Panc1 (cell line): ENCODE results near the gene LIN28B.

Experiments used
- POLR2AphosphoS5 ChIP-seq: IDR thresholded peaks from 2 replicates; pipeline ENCODE4 v1.6.1; 2012; ENCODE audit warnings: mild to moderate bottlenecking, low read depth, low read length, moderate library complexity
- SIN3A ChIP-seq: IDR thresholded peaks from 2 replicates; pipeline ENCODE4 v1.6.1; 2012; ENCODE audit warnings: low read depth, mild to moderate bottlenecking, low read length, moderate library complexity, borderline replicate concordance; ENCODE audit not compliant: insufficient read depth
- TCF7L2 ChIP-seq: IDR thresholded peaks from 2 replicates; pipeline ENCODE4 v1.6.1; 2011; ENCODE audit warnings: mild to moderate bottlenecking, low read depth, low read length, inconsistent platforms
- TF ChIP-seq, protein P1 (sequence below): fragments of 450-650 bp; IDR thresholded peaks from 2 replicates; pipeline ENCODE4 v1.5.1; 2017; ENCODE audit warnings: mild to moderate bottlenecking
- TF ChIP-seq, protein P2 (sequence below), 2 experiments: IDR thresholded peaks; 2 replicates each; pipeline ENCODE4 v1.6.1; 2011 to 2012; ENCODE audit warnings: low read depth in 2 of 2, control low read depth in 1 of 2, low read length in 1 of 2, mild to moderate bottlenecking in 1 of 2, moderate library complexity in 1 of 2; ENCODE audit not compliant: insufficient read depth in 1 of 2

DNA sequence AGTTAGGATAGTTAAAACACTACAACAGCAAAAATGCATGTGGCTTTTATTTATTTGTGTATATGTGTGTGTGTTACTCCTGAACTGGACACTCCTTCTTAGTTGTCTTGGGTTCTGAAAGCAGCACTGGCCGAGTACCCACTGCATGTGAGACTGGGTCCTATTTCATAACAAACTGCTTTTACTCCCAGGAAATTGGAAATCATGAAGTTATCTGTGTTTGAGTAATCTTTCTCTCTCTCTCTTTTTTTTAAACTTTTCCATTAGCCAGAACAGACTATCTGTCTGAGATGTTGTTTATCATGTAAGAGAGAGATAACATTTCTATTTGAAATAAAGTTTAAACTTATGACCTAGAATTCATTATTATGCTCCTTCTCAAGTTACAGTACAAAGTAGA, 110.4 kb downstream of the LIN28B start:
- TF ChIP-seq, protein P1, sequence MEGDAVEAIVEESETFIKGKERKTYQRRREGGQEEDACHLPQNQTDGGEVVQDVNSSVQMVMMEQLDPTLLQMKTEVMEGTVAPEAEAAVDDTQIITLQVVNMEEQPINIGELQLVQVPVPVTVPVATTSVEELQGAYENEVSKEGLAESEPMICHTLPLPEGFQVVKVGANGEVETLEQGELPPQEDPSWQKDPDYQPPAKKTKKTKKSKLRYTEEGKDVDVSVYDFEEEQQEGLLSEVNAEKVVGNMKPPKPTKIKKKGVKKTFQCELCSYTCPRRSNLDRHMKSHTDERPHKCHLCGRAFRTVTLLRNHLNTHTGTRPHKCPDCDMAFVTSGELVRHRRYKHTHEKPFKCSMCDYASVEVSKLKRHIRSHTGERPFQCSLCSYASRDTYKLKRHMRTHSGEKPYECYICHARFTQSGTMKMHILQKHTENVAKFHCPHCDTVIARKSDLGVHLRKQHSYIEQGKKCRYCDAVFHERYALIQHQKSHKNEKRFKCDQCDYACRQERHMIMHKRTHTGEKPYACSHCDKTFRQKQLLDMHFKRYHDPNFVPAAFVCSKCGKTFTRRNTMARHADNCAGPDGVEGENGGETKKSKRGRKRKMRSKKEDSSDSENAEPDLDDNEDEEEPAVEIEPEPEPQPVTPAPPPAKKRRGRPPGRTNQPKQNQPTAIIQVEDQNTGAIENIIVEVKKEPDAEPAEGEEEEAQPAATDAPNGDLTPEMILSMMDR: no peak
- TF ChIP-seq, protein P2, sequence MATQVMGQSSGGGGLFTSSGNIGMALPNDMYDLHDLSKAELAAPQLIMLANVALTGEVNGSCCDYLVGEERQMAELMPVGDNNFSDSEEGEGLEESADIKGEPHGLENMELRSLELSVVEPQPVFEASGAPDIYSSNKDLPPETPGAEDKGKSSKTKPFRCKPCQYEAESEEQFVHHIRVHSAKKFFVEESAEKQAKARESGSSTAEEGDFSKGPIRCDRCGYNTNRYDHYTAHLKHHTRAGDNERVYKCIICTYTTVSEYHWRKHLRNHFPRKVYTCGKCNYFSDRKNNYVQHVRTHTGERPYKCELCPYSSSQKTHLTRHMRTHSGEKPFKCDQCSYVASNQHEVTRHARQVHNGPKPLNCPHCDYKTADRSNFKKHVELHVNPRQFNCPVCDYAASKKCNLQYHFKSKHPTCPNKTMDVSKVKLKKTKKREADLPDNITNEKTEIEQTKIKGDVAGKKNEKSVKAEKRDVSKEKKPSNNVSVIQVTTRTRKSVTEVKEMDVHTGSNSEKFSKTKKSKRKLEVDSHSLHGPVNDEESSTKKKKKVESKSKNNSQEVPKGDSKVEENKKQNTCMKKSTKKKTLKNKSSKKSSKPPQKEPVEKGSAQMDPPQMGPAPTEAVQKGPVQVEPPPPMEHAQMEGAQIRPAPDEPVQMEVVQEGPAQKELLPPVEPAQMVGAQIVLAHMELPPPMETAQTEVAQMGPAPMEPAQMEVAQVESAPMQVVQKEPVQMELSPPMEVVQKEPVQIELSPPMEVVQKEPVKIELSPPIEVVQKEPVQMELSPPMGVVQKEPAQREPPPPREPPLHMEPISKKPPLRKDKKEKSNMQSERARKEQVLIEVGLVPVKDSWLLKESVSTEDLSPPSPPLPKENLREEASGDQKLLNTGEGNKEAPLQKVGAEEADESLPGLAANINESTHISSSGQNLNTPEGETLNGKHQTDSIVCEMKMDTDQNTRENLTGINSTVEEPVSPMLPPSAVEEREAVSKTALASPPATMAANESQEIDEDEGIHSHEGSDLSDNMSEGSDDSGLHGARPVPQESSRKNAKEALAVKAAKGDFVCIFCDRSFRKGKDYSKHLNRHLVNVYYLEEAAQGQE (IDR thresholded peaks at IDR 0.05; ENCODE audit: insufficient read depth in 1 of 2, low read depth in 2 of 2, low read length in 1 of 2): no peak
- TF ChIP-seq POLR2AphosphoS5: no peak
- TF ChIP-seq SIN3A: no peak
- TF ChIP-seq TCF7L2: no peak
